ENCODE results near the gene TSC22D4. TPM values are rescaled to one million over a fixed set of nuclear protein-coding genes. Genes with fewer than 3 reads are reported as not detected.
A peak's percentile ranks its signal among the peaks of the same experiment; 100 is the strongest.

TSC22D4 gene
- total and polyA plus RNA-seq, 9 of the 15 experiments (the other 6 are each of a cell fraction or from before 2014, with no cell fraction given) = 0.37 to 107 (median 28.7) TPM

DNA sequence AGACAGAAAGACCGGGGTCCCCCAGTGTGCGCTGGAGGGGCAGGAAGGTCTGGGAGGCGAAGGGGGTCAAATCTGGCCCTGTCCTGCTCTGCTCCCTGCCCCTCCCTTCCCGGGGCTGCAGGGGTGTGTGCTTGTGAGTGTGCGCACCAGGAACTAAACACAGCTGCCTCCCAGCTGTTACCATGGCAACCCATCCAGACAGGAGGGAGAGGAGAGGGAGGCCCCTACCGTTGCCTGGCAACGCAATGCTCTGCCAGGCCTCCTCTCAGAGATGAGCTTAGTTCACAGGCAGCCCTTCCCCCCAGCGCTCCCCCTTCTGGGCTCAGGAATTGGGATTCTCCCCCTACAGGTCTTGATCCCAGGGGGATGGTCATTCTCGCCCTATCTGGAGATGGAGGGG, 10.8 kb upstream of the TSC22D4 start (continued):
- no peak for TF ChIP-seq FOXP4 (CRISPR knock-in tag; IDR thresholded peaks at IDR 0.05; ENCODE audit: borderline replicate concordance)
- TF ChIP-seq SETDB1 (IDR thresholded peaks at IDR 0.05; ENCODE audit: low read length) = no peak
- TF ChIP-seq ZNF431 (CRISPR knock-in tag; IDR thresholded peaks at IDR 0.05) = no peak
- TF ChIP-seq RBM15 (IDR thresholded peaks at IDR 0.05; ENCODE audit: insufficient read depth, low read length) = no peak
- TF ChIP-seq PTTG1 (tag; IDR thresholded peaks at IDR 0.05; ENCODE audit: low read depth) = no peak
- TF ChIP-seq ZNF280B (CRISPR knock-in tag; IDR thresholded peaks at IDR 0.05) = no peak
- TF ChIP-seq CBX8 (IDR thresholded peaks at IDR 0.05; ENCODE audit: borderline replicate concordance, extremely low read depth, low read depth, low read length, poor library complexity, severe bottlenecking) = no peak
- peak; percentile 83 to 84 for TF ChIP-seq KDM1A (IDR thresholded peaks at IDR 0.05)
- TF ChIP-seq, protein P1, sequence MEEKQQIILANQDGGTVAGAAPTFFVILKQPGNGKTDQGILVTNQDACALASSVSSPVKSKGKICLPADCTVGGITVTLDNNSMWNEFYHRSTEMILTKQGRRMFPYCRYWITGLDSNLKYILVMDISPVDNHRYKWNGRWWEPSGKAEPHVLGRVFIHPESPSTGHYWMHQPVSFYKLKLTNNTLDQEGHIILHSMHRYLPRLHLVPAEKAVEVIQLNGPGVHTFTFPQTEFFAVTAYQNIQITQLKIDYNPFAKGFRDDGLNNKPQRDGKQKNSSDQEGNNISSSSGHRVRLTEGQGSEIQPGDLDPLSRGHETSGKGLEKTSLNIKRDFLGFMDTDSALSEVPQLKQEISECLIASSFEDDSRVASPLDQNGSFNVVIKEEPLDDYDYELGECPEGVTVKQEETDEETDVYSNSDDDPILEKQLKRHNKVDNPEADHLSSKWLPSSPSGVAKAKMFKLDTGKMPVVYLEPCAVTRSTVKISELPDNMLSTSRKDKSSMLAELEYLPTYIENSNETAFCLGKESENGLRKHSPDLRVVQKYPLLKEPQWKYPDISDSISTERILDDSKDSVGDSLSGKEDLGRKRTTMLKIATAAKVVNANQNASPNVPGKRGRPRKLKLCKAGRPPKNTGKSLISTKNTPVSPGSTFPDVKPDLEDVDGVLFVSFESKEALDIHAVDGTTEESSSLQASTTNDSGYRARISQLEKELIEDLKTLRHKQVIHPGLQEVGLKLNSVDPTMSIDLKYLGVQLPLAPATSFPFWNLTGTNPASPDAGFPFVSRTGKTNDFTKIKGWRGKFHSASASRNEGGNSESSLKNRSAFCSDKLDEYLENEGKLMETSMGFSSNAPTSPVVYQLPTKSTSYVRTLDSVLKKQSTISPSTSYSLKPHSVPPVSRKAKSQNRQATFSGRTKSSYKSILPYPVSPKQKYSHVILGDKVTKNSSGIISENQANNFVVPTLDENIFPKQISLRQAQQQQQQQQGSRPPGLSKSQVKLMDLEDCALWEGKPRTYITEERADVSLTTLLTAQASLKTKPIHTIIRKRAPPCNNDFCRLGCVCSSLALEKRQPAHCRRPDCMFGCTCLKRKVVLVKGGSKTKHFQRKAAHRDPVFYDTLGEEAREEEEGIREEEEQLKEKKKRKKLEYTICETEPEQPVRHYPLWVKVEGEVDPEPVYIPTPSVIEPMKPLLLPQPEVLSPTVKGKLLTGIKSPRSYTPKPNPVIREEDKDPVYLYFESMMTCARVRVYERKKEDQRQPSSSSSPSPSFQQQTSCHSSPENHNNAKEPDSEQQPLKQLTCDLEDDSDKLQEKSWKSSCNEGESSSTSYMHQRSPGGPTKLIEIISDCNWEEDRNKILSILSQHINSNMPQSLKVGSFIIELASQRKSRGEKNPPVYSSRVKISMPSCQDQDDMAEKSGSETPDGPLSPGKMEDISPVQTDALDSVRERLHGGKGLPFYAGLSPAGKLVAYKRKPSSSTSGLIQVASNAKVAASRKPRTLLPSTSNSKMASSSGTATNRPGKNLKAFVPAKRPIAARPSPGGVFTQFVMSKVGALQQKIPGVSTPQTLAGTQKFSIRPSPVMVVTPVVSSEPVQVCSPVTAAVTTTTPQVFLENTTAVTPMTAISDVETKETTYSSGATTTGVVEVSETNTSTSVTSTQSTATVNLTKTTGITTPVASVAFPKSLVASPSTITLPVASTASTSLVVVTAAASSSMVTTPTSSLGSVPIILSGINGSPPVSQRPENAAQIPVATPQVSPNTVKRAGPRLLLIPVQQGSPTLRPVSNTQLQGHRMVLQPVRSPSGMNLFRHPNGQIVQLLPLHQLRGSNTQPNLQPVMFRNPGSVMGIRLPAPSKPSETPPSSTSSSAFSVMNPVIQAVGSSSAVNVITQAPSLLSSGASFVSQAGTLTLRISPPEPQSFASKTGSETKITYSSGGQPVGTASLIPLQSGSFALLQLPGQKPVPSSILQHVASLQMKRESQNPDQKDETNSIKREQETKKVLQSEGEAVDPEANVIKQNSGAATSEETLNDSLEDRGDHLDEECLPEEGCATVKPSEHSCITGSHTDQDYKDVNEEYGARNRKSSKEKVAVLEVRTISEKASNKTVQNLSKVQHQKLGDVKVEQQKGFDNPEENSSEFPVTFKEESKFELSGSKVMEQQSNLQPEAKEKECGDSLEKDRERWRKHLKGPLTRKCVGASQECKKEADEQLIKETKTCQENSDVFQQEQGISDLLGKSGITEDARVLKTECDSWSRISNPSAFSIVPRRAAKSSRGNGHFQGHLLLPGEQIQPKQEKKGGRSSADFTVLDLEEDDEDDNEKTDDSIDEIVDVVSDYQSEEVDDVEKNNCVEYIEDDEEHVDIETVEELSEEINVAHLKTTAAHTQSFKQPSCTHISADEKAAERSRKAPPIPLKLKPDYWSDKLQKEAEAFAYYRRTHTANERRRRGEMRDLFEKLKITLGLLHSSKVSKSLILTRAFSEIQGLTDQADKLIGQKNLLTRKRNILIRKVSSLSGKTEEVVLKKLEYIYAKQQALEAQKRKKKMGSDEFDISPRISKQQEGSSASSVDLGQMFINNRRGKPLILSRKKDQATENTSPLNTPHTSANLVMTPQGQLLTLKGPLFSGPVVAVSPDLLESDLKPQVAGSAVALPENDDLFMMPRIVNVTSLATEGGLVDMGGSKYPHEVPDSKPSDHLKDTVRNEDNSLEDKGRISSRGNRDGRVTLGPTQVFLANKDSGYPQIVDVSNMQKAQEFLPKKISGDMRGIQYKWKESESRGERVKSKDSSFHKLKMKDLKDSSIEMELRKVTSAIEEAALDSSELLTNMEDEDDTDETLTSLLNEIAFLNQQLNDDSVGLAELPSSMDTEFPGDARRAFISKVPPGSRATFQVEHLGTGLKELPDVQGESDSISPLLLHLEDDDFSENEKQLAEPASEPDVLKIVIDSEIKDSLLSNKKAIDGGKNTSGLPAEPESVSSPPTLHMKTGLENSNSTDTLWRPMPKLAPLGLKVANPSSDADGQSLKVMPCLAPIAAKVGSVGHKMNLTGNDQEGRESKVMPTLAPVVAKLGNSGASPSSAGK (IDR thresholded peaks at IDR 0.05) = no peak
- TF ChIP-seq ZNF384 (IDR thresholded peaks at IDR 0.05; ENCODE audit: low read depth, low read length) = no peak
- peak; percentile 92 for TF ChIP-seq MXI1 (IDR thresholded peaks at IDR 0.05; ENCODE audit: low read depth, low read length)
- no peak for TF ChIP-seq RUNX1 (IDR thresholded peaks at IDR 0.05; ENCODE audit: low read depth)
- TF ChIP-seq CSDE1 (IDR thresholded peaks at IDR 0.05) = peak in 1 of 2 experiments; percentile 99; a peak in 2 of 4 replicates
- no peak for TF ChIP-seq ZNF717 (CRISPR knock-in tag; IDR thresholded peaks at IDR 0.05)

Data from K562 (cell line).